SIG-M5 treated with dmso at 0.1 percent for 504 hours (cell line): ENCODE measurements around the gene PPP2CA.
"Not testable (repeated sequence)": the region's sequence is repeated elsewhere in the genome, so short reads cannot be mapped to it uniquely, and the experiment has no call there.

Source experiments
- DNase-seq: peaks from one replicate; lab custom pipeline; 2025; ENCODE audit not compliant: unreplicated experiment; lab: John Stamatoyannopoulos, UW

The PPP2CA gene

GRCh38 chr5:134203630-134204029 lies 22.2 kb downstream of the PPP2CA start:
- no peak for DNase-seq

DNA sequence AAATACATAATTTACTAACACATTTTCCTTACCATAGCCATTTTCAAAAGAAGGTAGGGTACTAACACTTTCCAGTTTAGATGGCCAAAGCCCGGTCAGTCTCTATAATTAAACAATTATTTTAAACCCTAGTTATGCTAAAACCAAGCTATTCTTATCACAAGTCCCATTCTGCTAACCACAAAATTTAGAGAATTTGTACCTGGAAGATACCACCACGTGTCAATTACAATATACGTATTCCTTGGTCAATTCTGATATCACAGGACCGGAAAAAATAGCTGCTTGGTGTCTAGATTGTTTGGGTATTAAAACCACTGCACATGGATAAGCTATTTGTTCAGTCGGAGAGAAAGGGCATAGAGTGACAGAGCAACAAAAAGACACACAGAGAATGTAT lies 30.2 kb downstream of the PPP2CA start:
- no peak for DNase-seq

GRCh38 chr5:134189031-134189430 lies 36.8 kb downstream of the PPP2CA start:
- DNase-seq, result no peak

DNA sequence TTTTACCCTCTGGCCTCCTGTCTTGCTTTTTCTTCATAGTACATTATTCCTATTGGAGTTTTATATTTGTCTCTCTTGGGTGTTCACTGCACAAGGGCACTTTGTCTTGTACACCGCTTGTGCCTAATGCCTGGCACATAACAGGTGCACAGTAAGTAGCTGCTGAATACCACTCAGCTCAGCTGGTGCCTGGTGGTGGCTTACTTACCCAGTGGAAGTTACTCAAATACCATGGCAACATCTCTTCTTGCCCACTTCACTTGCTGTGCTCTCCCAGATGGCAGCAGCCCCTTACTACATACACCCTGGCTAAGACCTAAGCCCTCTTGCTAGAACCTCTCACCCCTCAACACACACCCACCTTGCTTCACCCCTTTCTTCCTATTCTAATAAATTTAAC lies 37.8 kb downstream of the PPP2CA start:
- DNase-seq, result no peak

GRCh38 chr5:134184155-134185135 lies 41.4 kb downstream of the PPP2CA start:
- peak; percentile 65 for DNase-seq

DNA sequence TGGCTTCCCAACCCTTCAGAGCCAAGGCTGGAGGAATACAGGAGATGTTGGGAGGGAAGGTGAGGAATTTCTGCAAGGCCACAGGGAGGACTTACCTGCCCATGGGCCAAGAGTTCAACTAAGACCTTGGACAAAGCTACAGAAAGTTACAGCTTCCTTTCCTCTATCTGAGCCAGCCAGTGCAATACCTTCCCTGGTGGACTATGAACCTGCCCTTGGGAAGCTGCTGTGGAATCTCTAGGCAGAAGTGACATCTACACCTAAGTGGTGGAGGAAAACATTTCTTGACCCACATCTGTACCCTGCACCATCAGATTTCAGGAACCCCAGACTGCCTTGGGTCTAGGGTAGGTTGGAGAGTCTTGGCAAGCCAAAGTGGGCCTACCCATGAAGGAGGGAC lies 42.4 kb downstream of the PPP2CA start:
- DNase-seq, result no peak

- no peak for DNase-seq
Observed at GRCh38 chr5:134178096-134178419, 47.8 kb downstream of the PPP2CA start.

DNA sequence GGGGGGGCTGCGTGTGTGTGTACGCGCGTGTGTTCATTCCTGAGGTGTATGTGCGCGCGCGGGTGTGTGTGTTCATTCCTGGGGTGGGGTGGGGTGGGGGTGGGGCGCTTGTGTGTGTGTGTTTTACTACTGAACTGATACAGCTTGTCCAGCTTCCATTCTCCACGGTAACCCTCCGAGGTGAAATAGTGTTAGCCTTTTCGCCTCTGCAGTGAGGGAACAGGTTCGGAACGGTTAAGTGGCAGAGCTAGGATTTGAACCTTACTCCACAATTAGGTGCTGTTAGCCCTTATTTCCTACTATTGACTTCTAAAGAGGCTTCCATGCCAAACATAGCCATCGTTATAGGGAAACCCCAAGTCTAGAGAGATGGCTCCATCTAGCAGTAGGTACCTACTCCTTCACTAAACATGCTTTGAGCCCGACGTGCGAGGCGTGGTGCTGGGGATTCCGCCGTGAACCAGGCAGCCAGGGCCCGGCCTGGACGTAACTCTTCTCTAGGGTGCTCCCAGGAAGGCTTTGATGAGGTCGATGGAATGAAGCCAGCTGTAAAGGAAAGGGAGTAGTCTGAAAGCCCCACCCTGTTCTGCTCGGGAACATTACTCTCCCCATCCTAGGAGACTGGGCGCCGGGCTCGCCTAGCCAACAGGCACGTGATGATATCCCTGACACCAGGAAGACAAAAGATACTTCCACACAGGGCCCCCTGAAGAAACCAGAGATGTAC lies 48.3 kb downstream of the PPP2CA start:
- no peak for DNase-seq

GRCh38 chr5:134176511-134177368 lies 49.1 kb downstream of the PPP2CA start, which contains the start of gene SKP1:
Gene SKP1, minus strand, starts transcription at chr5:134176950. Its CDS starts 2,928 bp downstream, at chr5:134174022.
- DNase-seq, result peak; percentile 73

DNA sequence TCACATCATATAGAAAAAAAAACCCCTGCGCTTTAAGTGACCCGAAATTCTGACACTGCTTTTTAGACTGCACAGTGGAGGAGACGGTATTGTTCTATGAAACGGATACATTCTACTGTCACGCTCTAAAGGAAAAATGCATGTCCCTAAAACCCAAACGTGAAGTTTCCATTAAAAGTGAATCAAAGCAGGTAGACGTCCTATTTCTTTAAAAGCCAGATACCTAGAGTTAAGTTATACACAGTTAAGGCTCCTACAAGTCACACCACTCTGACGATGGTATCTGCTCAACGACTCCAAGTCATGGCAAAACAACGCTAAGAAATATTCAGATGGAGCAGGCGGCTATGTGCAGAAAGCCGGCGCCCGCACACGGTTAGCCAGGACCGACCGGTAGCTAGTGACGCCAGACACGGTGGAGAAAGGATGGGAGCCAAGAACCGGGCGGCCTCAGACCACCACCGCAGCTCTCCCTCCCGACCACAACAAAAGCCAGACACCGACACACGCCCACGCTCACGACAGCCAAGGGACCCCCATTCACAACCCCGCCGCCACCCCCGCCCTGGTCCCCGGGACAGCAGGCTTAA lies 49.9 kb downstream of the PPP2CA start:
- DNase-seq, result peak; percentile 29

DNA sequence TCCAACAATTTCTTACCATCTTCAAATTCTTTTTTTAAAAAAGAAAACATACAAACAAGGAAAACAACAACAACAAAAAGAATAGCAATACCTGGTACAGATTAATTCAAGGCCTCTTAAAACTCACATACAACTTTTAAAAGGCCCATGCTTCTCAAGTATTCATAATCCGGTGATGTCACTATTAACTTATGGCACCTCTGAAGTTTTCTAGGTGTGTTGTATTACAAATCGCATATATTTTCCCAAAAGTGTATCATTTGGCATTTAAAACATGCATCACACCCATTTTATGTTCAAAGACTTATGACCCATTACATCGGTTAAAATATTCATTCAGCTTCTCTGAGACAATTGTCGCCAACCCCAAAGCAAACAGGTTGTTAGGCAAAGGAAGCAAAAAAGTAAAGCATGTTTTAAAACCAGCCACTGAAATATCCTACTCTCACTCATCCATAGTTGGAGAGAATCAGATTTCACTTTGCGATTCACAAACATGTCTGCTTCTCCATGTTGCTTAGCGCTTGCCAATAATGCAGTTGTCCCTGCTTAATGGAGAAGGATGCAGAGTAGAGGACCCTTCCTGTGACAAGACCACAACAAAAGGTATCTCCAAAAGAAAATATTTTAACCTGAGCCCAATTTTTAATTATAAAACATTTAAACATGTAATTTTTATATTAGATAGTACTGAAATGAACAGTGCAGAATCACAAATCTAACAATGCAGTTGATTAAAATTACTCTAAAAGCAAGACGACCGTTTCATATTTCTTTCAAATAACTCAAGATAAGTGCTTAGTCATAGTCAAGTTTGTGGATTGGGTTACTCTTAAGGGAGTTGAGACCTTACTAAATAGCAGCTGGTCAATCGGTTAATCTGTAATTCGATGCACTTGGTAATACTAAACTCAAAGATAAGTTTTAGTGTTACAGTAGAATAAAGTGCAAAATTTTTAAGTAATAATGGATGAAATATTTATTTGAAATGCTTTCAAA lies 50.7 kb downstream of the PPP2CA start:
- DNase-seq, result no peak

DNA sequence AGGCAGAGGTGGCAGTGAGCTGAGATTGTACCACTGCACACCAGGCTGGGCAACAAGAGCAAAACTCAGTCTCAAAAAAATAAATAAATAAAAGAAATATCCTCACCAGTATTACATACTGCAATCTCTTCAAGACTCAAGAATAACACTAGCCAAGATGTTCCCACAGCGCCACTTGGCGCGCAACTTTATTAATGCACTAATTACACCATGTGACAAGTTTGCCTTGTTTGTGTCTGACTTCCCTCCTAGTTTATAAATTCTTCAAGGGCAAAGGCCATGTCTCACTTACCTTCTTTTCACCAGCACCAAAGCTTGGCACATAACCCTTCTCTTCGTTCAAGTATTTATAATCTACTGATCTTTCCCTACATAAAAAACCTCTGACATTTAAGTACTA lies 53.9 kb downstream of the PPP2CA start:
- no peak for DNase-seq

- no peak for DNase-seq
Observed at GRCh38 chr5:134162592-134162991, 63.3 kb downstream of the PPP2CA start.

DNA sequence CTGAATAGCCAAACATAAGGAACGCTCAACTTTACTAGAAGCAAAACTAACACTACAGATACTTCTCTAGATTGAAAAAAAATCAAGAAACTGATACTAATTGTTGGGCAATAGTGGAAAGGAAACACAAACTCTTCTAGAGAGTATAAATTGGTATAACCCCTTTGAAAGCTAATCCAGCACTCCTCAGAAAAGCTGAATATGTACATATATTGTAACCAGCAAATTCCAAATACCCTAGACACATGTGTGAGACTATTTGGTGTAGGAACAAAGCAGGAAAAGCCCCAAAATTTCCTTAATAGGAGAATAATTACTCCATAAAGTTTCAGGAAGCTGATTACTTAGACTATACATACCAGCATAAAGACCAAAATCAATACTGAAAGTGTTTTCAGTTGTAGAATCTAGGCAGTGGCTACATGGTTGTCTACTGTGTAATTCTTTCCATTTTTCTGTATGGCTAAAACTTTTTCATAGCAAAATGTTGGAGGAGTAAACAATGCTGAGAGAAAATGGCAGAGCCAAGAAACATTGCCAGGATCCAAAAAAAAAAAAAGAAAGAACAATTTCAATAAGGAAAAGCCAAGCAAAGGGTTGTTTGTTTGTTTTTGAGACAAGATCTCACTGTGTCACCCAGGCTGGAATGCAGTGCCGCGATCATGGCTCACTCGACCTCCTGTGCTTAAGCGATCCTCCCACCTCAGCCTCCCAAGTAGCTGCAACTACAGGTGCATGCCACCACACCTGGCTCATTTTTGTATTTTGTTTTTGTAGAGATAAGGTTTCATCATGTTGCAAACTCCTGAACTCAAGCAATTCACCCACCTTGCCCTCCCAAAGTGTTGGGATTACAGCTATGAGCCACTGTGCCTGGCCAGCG lies 64.1 kb downstream of the PPP2CA start:
- no peak for DNase-seq

DNA sequence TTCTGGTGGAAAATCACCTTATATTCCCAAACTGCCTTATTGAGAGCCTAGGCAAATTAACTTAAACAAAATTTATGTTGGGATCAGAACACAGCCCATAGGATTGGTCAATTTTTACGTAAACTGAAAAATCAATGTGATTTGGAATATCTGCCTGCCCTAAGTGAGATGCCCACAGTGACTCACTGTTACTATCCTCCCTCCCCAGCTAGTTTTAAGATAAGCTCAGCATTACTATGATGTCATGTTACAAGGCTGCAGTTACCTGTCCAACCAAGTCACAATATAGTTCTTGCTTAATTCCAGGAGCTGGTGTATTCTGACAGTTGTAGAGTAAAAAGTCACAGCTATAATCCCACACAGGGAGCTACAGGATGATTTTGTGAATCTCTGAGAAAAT lies 72.2 kb downstream of the PPP2CA start:
- no peak for DNase-seq

DNA sequence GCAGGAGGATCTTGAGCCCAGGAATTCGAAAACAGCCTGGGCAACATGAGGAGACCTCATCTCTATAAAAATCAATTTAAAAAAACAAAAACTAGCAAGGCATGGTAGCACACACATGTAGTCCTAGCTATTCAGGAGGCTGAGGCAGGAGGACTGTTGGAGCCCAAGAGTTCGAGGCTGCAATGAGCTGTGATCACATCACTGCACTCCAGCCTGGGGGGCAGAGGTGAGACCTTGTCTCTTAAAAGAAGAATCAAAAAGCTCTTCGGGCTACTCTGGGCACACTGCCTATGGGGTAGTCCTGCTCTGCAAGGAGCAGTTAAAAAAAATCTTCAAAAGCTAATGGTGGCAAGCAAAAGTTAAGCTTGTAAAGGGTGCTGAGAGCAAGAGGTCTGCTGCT lies 72.6 kb downstream of the PPP2CA start:
- no peak for DNase-seq

- DNase-seq, result not testable (repeated sequence)
Observed at GRCh38 chr5:134152173-134152832, 73.6 kb downstream of the PPP2CA start.

DNA sequence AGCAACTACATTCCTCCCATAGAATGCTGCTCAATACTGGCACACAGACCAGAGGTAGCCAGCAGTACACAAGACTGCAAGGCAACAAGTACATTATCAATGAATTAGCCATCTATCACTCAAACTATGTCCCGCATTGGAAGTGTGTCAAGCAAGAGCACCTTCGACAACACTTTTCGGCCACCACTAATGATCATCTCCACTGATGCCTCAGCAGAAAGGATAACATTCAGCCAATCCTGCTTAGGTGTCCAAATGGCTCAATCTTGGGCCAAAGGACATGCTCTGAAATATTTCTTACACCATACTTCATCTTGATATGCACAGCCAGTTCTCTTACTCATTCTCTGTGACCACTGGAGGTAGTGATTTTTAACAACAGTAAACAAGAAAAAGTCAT lies 74.2 kb downstream of the PPP2CA start:
- DNase-seq, result no peak
